Mesodermal cell (in vitro differentiated cells): ENCODE results near the gene GSX2. TPM values are rescaled to one million over a fixed set of nuclear protein-coding genes. Genes with fewer than 3 reads are reported as not detected.
"Not testable (repeated sequence)": the region's sequence is repeated elsewhere in the genome, so short reads cannot be mapped to it uniquely, and the experiment has no call there.

ENCODE experiments used
- H3K27ac ChIP-seq: 2 replicates; pipeline ENCODE4 v1.7.0; 2013; ENCODE audit warnings: mild to moderate bottlenecking, low read depth, low read length, moderate library complexity; ENCODE audit not compliant: severe bottlenecking
- H3K36me3 ChIP-seq: 2 replicates; pipeline ENCODE4 v1.7.1; 2013; ENCODE audit warnings: mild to moderate bottlenecking, low read length, moderate library complexity; ENCODE audit not compliant: control insufficient read depth, insufficient read depth
- H3K4me1 ChIP-seq: one replicate; pipeline ENCODE4 v1.7.1; 2013; ENCODE audit warnings: mild to moderate bottlenecking, low read length; ENCODE audit not compliant: insufficient read depth, control insufficient read depth, poor library complexity, severe bottlenecking
- H3K4me3 ChIP-seq: 2 replicates; pipeline ENCODE4 v1.7.0; 2013; ENCODE audit warnings: low read length, control low read depth, mild to moderate bottlenecking; ENCODE audit not compliant: insufficient read depth, poor library complexity, severe bottlenecking; ENCODE audit errors: extremely low read depth
- H3K9me3 ChIP-seq: 2 replicates; pipeline ENCODE4 v1.7.1; 2013; ENCODE audit warnings: mild to moderate bottlenecking, low read length, moderate library complexity; ENCODE audit not compliant: control insufficient read depth
- WGBS, 2 experiments: methylation state at CpG; one replicate each; pipeline ENCODE4 v1.1.5; 2013; ENCODE audit warnings: missing lambda C conversion rate in 2 of 2; ENCODE audit not compliant: insufficient coverage in 2 of 2; 5-methylcytosine and 5-hydroxymethylcytosine counted together
- polyA plus RNA-seq, 2 experiments: library from polyadenylated mRNA; stranded (reverse); fragments of 50-300 nt; gene quantifications; one replicate each; pipeline ENCODE4 v1.2.3, GENCODE V29; 2013

The GSX2 gene
- polyA plus RNA-seq (2013, experiment 1 of 2), result 0.88 TPM
- 0.96 TPM for polyA plus RNA-seq (2013, experiment 2 of 2)

DNA sequence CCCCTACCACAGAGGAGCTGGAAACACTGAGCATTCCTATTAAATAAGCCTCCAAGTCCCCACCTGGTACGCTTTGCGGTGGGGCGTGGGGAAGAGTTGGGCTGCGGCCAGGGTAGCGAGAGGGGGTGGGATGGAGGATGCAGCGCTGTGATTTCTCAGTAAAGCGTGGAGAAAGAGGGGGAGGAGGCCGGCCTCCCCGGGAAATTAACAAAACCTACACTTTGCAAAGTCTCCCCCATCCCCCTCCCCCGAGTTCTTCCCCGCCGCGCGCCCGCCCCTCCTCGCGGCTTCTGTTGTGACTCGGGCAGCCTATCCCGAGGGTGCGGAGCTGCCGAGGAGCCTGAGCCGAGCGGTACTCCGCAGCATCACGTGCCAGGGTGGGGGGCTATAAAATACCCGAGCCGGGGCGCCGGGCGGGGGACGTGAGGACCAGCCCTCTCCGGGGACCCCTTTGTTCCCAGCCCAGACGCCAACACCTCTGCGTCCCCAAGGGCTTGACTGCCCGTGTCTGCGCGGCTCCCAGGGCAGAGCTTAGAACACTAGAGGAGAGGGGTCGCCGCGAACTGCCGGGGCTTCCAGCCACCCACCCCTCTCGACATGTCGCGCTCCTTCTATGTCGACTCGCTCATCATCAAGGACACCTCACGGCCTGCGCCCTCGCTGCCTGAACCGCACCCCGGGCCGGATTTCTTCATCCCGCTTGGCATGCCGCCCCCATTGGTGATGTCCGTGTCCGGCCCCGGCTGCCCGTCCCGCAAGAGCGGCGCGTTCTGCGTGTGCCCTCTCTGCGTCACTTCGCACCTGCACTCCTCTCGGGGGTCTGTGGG is at the start of gene GSX2:
Gene GSX2, plus strand, starts transcription at position 416 of the 827 bp plus-strand sequence. Its CDS starts 182 bp downstream, at position 598.
- H3K36me3 ChIP-seq, result no peaks in the 10 kb centered on the region
- peak within 1 kb of the TSS; percentile 33 for H3K4me3 ChIP-seq
- H3K9me3 ChIP-seq, result no peaks in the 10 kb centered on the region
- H3K27ac ChIP-seq, result no peak within 1 kb of the TSS
- WGBS, 2 experiments, result 1% methylated on average over 37 to 43 of the region's 66 CpGs
- H3K4me1 ChIP-seq, result peaks cover 50% of the 10 kb centered on the region

DNA sequence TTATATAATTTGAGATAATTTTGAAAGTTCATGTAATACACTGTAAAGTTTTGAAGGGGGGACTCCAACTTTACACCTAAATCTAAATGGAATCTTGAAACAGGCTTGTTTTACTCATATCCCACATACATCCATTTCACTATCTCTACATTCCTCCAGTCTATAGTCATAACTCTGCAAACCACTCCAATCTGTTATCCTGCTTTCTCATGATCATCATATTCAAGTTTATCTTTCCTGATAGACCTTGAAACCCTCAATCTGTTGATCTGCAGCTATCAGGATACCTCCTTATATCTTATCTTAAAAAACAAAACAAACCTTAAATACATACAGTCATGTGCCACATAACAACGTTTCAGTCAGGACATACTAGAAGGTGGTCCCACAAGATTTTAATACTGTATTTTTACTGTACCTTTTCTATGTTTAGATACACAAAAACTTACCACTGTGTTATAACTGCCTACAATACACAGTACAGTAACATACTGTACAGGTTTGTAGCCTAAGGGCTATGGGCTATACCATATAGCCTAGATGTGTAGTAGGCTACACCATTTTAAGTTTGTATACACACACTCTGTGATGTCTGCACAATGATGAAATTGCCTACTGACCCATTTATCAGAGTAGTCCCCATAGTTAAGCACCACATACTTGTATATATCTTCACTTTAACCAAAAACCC is 49.6 kb upstream of the GSX2 start:
- no peaks in the 10 kb centered on the region for H3K9me3 ChIP-seq
- peaks cover 11% of the 10 kb centered on the region for H3K4me1 ChIP-seq
- WGBS, 2 experiments, result 67% methylated on average over 1 of the region's 1 CpG; no CpG with 5 or more reads in 1 of the 2 experiments
- peaks cover 13% of the 10 kb centered on the region for H3K36me3 ChIP-seq
- peak overlapping the region; percentile 38 for H3K27ac ChIP-seq
- H3K4me3 ChIP-seq, result no peak overlapping the region

DNA sequence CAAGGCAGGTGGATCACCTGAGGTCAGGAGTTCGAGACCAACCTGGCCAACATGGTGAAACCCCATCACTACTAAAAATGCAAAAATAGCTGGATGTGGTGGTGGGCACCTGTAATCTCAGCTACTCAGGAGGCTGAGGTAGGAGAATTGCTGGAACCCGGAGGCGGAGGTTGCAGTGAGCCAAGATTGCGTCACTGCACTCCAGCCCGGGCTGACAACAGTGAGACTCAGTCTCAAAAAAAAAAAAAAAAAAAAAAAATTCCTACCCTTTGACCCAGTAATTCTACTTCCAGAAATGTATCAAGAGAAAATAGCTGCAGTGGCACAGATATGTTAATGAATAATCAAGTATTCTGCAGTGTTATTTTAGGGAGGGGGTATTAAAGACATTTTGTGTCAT is 46.6 kb upstream of the GSX2 start:
- not testable (repeated sequence) for H3K4me3 ChIP-seq, H3K36me3 ChIP-seq, H3K27ac ChIP-seq, H3K9me3 ChIP-seq
- 92% methylated on average over 2 of the region's 5 CpGs; no CpG with 5 or more reads in 1 of the 2 experiments for WGBS, 2 experiments
- peaks cover 11% of the 10 kb centered on the region for H3K4me1 ChIP-seq

DNA sequence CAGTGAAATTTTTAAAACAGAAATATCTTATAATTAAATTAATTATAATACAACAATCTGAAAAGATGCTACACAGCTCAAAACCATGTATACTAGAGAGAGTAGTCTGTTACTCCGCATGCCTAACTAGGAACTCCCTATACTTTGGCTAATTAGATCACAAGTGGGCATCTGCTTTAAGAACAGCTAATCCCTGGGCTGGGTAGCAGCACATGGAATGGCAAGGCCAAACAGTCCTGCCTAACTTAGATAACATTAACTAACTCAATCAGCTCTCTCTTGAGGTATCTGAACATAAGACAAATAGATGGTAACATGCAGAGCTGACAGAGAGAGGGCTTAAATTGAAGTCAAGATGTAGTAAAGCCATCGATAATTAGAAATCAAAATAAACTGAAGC is 45.5 kb upstream of the GSX2 start:
- H3K36me3 ChIP-seq, result no peaks in the 10 kb centered on the region
- no peak overlapping the region for H3K27ac ChIP-seq
- H3K9me3 ChIP-seq, result no peaks in the 10 kb centered on the region
- H3K4me3 ChIP-seq, result no peak overlapping the region
- 100% methylated on average over 1 to 2 of the region's 2 CpGs for WGBS, 2 experiments
- peaks cover 11% of the 10 kb centered on the region for H3K4me1 ChIP-seq

DNA sequence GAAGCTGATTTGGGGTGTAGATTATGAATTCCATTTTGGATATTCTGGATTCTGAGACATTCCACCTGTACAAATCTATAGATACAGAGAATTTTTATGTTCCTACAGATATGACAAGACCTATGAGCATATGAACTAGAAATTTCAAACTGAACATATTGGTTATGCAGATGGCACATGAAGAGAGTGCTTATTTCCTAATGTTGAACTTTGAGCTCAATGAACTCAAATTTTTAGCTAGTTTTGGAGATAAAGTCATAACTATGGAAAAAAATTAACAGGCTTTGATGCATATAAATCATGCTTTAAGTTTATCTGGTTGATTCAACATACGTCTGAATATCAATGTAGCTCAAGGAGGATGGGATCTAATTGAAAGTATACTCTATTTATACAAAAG is 44.5 kb upstream of the GSX2 start:
- H3K4me1 ChIP-seq, result peaks cover 7% of the 10 kb centered on the region
- H3K27ac ChIP-seq, result no peak overlapping the region
- H3K36me3 ChIP-seq, result no peaks in the 10 kb centered on the region
- H3K4me3 ChIP-seq, result no peak overlapping the region
- WGBS, 2 experiments, result no CpG with 5 or more reads among the region's 1 CpG
- no peaks in the 10 kb centered on the region for H3K9me3 ChIP-seq

DNA sequence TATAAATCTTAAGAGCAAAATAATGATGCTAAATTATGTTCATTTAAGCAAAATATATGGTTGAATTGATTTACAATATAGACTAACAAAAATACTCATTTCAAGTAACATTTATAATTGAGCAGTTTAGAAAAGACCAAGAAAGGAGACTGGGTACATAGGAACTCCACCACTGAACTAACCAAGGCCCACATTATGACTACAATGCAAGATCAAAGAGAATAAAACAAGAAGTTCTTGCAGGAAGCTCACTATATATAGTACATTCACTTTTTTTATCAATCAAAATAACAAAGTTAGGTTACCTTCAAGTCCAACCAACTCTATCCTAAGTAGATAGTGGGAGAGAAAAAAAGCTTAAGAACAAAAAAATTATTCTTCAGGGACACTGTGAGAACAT is 43.6 kb upstream of the GSX2 start:
- Histone ChIP-seq H3K9me3 (no peaks in the 10 kb centered on the region), H3K4me1 (peaks cover 5% of the 10 kb centered on the region), H3K4me3 (no peak overlapping the region)

DNA sequence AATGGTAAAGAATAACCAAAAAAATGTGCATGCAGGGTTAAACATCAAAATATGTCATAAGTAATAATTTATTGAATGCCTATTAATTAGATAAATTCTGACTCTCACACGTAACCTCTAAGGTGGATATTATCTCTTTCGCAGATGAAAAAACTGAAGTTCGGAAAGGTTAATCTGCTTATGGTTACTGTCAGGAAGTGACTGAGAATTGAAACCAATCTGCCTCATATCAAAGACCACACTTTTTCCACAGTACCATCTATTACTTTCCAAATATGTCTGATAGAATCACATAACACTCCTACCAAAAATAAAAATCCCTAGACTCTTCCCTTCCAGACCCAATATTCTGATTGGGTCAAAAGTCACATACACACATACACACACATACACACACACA is 41.8 kb upstream of the GSX2 start:
- peaks cover 16% of the 10 kb centered on the region for H3K4me1 ChIP-seq
- H3K9me3 ChIP-seq, result no peaks in the 10 kb centered on the region
- no peak overlapping the region for H3K27ac ChIP-seq
- no peaks in the 10 kb centered on the region for H3K36me3 ChIP-seq
- 92% methylated on average over 2 of the region's 3 CpGs; no CpG with 5 or more reads in 1 of the 2 experiments for WGBS, 2 experiments
- no peak overlapping the region for H3K4me3 ChIP-seq

More for the DNA sequence above, 43.6 kb upstream of the GSX2 start:
- Histone ChIP-seq H3K36me3 (no peaks in the 10 kb centered on the region), H3K27ac (no peak overlapping the region)

DNA sequence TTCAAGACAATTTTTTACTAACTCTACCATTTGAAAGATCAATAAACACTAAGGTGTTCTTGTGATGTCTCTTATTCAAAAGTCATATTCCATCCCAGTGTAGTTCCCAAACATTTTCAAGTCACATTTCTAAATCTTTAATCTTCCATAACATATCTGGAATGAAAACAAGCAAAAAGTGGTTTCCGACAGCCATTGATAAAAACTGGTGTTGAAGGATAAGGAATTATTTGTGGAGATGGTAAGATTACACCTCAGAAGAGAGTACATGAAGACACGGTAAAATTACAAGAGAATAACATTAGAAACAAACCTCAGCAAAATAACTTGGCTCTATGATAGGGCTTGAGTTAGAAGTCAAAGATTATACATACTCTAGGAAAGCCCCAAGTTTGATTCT is 39.8 kb upstream of the GSX2 start:
- no CpG with 5 or more reads among the region's 2 CpGs for WGBS, 2 experiments
- Histone ChIP-seq H3K36me3 (no peaks in the 10 kb centered on the region), H3K9me3 (no peaks in the 10 kb centered on the region), H3K4me3 (no peak overlapping the region), H3K27ac (no peak overlapping the region), H3K4me1 (peaks cover 12% of the 10 kb centered on the region)

DNA sequence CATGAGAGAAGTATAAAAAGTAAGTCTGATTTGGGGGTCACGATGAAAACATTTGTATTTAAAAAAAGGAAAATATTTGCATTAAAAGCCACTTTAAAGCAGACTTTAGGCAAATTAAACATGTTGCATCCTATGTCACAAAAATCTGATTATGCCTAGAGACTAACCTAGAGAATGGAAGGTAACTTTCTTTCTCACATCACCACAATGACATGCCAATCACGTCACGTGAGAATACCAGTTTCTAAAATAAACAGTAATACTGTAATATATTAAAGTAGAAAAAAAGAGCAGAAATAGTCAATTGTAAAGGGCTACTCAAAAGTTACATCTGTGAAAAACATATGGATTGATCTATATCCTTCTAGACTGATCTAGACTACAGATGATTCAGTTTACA is 38.9 kb upstream of the GSX2 start:
- Histone ChIP-seq H3K27ac (no peak overlapping the region), H3K4me3 (peak overlapping the region; percentile 93), H3K9me3 (no peaks in the 10 kb centered on the region), H3K4me1 (peaks cover 21% of the 10 kb centered on the region), H3K36me3 (no peaks in the 10 kb centered on the region)
- no CpG with 5 or more reads among the region's 3 CpGs for WGBS, 2 experiments

DNA sequence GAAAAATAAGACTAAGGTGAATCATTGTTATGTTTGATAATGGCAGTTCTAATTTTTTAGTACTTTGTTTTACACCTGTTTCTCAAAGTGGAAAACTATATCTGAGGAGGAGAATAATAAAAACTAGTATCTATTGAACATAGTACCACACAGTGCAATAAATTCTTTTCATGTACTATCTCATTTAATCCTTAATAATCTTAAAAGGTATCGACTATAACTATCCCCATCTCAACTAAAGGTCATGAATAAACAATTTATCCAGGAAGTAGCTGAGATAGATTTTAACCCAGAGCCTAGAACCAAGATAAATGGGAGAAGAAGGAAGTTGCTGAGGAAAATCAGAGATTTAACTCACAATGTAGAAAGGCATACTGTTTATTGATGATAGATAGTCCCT is 38.1 kb upstream of the GSX2 start:
- WGBS, 2 experiments, result no CpG with 5 or more reads among the region's 1 CpG
- Histone ChIP-seq H3K27ac (no peak overlapping the region), H3K36me3 (no peaks in the 10 kb centered on the region), H3K4me3 (peak overlapping the region; percentile 93), H3K9me3 (no peaks in the 10 kb centered on the region), H3K4me1 (peaks cover 28% of the 10 kb centered on the region)

DNA sequence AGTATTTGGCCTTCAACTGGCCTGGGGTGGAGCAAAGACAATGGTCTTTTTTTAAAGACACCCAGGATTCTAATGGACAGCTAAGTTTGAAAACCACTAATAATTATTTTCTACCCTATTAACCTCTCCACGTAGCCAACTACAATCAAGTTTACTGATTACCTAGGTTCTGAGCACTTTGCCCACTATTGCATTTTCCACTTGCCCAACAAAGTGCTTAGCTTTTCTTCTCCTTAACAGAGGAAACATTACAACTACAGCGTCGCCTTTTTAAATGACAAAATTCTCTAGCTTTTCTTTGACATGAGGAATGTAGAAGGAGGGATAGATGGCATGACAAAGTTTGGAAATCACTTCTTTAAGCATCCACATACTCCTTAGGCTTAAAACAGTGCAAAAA is 37.6 kb upstream of the GSX2 start:
- Histone ChIP-seq H3K36me3 (no peaks in the 10 kb centered on the region), H3K27ac (no peak overlapping the region), H3K4me1 (peaks cover 31% of the 10 kb centered on the region), H3K4me3 (peak overlapping the region; percentile 93), H3K9me3 (no peaks in the 10 kb centered on the region)
- WGBS, 2 experiments, result 60 to 68% methylated on average over 1 of the region's 3 CpGs
